GM12801 (cell line): ENCODE measurements around the gene STK40.

Experiments
- TF ChIP-seq, protein P1 (sequence below): IDR thresholded peaks from one replicate; pipeline ENCODE4 v1.5.1; 2011; ENCODE audit warnings: control low read depth; ENCODE audit not compliant: insufficient read length; ENCODE audit errors: extremely low read depth

The STK40 gene

DNA sequence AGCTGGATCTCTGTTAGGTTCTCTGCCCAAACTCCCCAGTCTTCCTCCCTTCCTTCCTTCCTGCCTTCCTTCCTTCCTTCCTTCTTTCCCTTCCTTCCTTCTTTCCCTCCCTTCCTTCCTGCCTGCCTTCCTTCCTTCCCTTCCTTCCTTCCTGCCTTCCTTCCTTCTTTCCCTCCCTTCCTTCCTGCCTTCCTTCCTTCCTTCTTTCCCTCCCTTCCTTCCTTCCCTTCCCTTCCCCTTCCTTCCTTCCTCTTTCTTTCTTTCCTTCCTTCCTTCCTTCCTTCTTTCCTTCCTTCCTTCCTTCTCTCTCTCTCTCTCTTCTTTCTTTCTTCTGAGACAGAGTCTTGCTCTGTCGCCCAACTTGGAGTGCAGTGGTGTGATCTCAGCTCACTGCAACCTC lies 20.7 kb upstream of the STK40 start:
- TF ChIP-seq, protein P1, sequence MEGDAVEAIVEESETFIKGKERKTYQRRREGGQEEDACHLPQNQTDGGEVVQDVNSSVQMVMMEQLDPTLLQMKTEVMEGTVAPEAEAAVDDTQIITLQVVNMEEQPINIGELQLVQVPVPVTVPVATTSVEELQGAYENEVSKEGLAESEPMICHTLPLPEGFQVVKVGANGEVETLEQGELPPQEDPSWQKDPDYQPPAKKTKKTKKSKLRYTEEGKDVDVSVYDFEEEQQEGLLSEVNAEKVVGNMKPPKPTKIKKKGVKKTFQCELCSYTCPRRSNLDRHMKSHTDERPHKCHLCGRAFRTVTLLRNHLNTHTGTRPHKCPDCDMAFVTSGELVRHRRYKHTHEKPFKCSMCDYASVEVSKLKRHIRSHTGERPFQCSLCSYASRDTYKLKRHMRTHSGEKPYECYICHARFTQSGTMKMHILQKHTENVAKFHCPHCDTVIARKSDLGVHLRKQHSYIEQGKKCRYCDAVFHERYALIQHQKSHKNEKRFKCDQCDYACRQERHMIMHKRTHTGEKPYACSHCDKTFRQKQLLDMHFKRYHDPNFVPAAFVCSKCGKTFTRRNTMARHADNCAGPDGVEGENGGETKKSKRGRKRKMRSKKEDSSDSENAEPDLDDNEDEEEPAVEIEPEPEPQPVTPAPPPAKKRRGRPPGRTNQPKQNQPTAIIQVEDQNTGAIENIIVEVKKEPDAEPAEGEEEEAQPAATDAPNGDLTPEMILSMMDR, result no peak

DNA sequence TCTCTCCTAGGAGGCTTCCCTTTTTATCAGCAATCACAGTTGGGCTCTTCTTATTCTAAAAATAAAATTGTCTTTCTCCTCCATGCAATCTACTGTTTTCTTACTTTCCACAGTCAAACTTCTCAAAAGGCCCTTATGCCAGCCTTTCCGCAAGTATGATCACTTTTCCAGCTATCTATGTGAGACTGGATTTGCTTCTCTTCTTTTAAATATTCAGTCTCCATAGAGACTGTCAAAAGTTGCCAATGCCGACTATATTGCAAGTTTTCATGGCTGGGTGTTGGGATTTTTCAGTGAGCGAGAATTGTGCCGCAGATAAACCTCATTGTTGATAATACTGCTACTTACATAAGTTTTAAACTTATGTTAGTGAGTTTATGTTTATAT lies 16.8 kb upstream of the STK40 start:
- TF ChIP-seq, protein P1, result no peak

DNA sequence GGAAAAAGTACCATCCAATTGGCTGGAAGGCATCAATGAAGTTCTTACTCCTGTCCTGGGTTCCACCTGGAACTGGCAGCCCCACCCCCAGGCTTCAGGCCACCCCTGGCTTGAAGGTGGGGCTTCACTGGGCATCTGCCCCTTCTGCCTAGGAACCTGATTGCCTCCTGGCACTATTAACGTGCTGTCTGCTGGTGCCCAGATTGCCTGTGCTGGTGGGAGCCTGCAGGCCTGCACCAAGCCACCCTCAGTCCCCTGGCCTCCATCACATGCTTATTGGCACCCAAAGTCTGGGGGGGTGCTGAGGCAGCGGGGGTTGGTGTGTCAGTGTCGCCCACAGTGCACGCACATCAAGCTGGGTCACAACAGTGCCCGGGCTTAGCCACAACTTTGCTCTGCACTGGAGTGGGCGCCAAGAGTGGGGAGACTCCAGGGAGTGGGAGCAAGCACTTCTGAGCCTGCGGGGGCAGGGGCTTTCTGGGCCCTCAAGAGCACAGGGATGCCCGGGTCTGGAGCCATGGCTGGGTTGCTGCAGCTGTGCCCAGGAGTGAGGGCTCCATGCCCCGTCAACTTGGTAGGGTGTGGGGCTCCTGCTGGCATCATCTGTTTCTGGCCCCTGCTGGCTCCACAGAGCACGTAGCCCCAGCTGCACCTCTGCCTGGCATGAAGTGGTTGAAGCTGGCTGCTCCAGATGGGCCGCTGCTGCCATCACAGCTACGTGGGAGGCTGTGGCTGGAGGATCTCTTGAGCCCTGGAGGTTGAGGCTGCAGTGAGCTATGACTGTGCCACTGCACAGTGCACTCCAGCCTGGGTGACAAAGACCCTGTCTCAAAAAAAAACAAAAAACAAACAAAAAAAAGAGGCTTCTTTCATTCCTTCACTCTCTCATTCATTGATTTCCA lies 16.1 kb upstream of the STK40 start:
- TF ChIP-seq, protein P1, result no peak

DNA sequence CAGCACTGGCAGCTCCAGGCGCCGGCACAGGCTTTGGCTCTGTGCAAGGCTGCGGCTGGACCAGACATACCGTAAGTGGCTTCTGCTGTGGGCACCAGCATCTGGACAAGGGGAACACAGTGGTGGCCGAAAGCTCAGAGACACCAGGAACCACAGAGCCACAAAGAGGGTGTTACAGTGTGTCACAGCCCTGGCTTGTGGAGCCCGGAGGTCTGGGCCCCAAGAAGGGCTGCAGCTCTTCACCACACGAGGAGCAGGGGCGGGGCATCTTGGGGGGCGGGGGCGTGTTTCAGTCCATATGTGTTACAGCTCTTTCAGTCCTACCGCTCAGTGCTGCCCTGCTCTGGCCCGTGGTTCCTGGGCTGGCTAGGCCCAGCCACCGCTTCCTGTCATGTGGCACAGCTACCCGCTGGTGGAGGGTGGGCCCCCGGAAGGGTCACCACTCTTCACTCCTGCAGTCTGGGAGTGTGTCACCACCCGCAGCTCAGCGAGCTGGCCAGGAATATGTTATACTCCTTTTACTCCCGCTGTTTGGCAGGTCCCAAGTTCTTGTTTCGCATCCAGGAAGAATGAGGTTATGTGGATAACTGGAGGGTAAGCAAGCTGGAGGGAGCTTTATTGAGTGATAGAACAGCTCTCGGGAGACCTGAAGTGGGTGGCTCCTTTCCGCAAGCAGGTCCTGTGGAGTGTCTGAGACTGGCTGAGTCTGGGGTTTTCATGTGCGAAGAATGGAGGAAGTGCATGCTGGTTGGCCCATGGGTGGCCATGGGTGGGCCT lies 15.3 kb upstream of the STK40 start:
- TF ChIP-seq, protein P1, result no peak

DNA sequence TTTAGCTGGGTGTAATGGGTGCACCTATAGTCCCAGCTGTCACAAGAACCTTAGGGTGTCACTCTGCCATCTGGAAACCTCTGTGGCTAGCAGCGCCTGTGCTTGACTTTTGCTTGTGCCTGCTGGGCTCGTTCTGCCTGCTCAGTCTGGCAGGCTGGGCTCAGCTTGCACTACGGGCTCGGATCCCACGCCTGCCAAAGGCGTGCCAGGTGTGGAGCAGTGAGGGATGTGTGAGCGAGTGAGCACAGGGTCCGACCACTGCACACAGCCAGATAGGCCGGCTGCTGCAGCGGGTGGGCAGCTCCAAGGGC lies 14.7 kb upstream of the STK40 start:
- TF ChIP-seq, protein P1, result no peak

DNA sequence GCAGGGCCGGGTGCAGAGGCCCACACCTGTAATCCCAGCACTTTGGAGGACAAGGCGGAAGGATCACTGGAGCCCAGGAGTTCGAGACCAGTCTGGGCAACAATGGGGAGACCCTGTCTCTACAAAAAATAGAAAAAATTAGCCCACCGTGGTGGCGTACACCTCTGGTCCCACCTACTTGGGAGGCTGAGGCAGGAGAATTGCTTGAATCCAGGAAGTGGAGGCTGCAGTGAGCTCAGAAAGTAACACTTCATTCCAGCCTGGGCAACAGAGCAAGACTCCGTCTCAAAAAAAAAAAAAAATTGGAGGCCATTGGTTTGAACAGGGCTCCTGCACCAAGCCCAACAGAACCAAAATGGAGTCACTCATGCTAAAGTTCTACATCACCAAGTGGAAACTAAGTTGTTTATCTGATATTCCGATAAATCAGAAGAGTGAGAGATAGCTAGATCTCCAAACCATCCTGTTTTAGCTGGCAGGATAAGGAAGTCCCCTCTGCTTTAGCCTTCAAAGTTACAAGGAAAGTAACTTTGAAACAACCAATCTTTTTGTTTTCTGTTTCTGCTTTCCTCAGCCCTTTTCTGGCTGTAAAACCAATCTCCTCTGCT lies 12.8 kb upstream of the STK40 start:
- TF ChIP-seq, protein P1, result no peak
